T47D (cell line): ENCODE data around the gene GPC5.
"Not testable (repeated sequence)": the region's sequence is repeated elsewhere in the genome, so short reads cannot be mapped to it uniquely, and the experiment has no call there.

Source experiments
- DNase-seq, 2 experiments: peaks; one replicate each; pipeline versions ENCODE4 v3.0.0 to v3.0.0-alpha.2; 2011 to 2012; ENCODE audit warnings: low read depth in 1 of 2, low spot score in 1 of 2
- JUND ChIP-seq: IDR thresholded peaks from 2 replicates; pipeline ENCODE4 v1.6.1; 2012; ENCODE audit warnings: low read depth
- in situ Hi-C: cut with HindIII; loops from 2 replicates; pipeline ENCODE4 v1.10.0; 2016; ENCODE audit warnings: low sequenced_read_pairs, low pct_unique_long_range_greater_than_20kb

Gene GPC5

GRCh38 chr13:92719868-92720267, 1321.4 kb downstream of the GPC5 start:
- no peak for TF ChIP-seq JUND
- in situ Hi-C loops: no loop called here
- DNase-seq: no peak

DNA sequence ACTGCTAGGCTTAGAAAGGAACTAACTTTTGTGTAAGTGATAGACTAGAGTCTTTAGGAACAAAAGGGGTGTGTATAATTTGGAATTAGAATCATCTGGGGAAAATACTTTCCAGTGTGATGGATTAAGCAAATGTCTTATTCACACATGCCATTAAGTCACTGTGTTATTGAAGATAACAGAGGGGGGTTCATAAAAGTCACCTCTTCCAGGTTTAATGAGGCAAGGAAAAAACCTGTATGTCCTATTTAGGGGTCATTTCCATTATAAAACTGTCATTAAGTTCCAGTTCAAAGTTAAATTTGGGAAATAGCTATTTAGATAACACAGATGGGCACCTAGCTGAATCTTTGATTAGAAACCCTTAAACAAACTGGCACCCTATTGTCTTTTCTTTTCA, 1323.2 kb downstream of the GPC5 start:
- DNase-seq: no peak
- TF ChIP-seq JUND: no peak
- in situ Hi-C loops: no loop called here

- DNase-seq: no peak
- no peak for TF ChIP-seq JUND
- in situ Hi-C loops: no loop called here
Observed at GRCh38 chr13:92727118-92727517, 1328.7 kb downstream of the GPC5 start.

GRCh38 chr13:92734068-92734467, 1335.6 kb downstream of the GPC5 start:
- in situ Hi-C loops: no loop called here
- TF ChIP-seq JUND: no peak
- no peak for DNase-seq

GRCh38 chr13:92734545-92734944, 1336.1 kb downstream of the GPC5 start:
- in situ Hi-C loops: no loop called here
- no peak for TF ChIP-seq JUND
- no peak for DNase-seq

GRCh38 chr13:92735909-92736308, 1337.5 kb downstream of the GPC5 start:
- in situ Hi-C loops: no loop called here

GRCh38 chr13:92739306-92739818, 1340.9 kb downstream of the GPC5 start:
- in situ Hi-C loops: no loop called here
- peak in 1 of 2 experiments; percentile 7 for DNase-seq
- no peak for TF ChIP-seq JUND

More at GRCh38 chr13:92735909-92736308, 1337.5 kb downstream of the GPC5 start:
- no peak for DNase-seq
- no peak for TF ChIP-seq JUND

DNA sequence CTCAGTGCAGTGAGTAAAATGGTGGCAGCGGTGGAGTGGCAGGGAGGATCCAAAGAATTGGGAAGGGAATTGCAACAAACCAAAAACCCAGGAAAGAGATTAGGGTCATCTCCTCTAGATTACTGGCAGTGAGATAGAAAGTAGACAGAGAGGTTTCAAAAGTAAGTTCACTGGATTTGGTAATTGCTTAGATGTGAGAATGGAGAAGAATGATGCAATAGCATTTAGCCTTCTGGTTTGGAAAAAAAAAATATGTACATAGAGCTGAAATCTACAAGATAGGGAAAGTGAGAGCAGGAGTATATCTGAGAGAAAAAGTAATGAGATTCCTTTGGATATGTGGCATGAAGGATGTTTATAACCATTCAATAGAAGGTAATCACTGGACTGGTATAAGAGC, 1345.6 kb downstream of the GPC5 start:
- DNase-seq: no peak
- in situ Hi-C loops: no loop called here

GRCh38 chr13:92745258-92745657, 1346.8 kb downstream of the GPC5 start:
- no peak for TF ChIP-seq JUND
- in situ Hi-C loops: no loop called here
- no peak for DNase-seq

More for the DNA sequence above, 1345.6 kb downstream of the GPC5 start:
- TF ChIP-seq JUND: no peak

DNA sequence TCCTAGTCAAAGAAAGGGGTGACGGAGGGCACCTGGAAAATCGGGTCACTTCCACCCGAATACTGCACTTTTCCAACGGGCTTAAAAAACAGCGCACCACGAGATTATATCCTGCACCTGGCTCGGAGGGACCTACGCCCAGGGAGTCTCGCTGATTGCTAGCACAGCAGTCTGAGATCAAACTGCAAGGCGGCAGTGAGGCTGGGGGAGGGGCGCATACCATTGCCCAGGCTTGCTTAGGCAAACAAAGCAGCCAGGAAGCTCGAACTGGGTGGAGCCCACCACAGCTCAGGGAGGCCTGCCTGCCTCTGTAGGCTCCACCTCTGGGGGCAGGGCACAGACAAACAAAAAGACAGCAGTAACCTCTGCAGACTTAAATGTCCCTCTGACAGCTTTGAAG, 1354.3 kb downstream of the GPC5 start:
- in situ Hi-C loops: not testable (repeated sequence)
- DNase-seq: peak in 1 of 2 experiments; percentile 57

DNA sequence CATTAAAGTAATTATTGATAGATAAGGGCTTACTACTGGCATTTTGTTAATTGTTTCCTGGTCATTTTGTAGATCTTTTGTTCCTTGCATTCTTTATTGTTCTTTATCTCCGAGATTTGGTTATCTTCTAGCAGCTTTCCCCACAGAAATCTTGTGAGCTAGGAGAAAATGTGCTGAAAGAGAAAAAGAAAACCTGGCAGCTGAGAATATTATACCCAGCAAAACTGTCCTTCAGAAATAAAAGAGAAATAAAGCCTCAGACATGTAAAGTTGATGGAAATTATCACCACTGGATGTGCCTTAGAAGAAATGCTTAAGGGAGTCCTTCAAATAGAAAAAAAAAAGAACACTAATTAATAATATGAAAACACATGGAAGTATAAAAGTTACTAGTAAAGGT, 1363.3 kb downstream of the GPC5 start:
- TF ChIP-seq JUND: no peak
- no peak for DNase-seq
- in situ Hi-C loops: no loop called here

DNA sequence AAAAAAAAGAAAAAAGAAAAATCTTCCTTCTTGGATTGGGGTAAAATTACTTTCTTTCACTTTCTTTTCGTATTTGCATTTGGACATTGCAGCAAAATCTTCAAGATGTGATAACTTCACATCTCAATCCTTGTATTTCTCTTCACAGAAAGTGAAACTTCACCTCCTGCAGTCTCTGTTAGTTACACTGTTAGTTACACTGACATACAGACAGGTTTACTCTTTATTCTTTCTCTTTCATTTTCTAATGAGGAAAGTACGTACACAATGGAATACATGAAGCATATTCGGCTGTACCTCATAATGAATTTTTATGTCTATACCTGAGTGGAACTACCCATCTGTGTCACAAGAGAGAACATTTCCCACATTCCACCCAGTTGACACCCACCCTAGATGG, 1369.0 kb downstream of the GPC5 start:
- no peak for TF ChIP-seq JUND

DNA sequence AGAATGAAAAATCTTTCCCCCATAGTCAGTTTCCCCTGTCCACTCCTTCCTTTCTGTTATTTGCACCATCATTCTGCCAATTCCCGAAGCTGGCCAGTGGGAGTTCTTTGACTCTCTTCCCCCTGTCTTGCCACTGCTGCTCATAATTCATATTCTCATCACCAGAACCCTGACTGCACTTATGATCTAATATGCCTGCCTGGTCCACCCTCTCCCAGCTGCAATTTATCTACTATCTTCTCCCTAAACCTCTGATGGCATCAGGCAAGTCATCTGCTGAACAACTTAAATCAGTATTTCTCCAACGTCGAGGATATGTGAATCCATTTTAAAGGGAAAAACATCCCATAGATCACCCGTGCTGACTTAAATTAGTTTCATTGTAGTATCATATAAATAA, 1370.2 kb downstream of the GPC5 start:
- in situ Hi-C loops: no loop called here
- no peak for TF ChIP-seq JUND
- DNase-seq: no peak

More for the DNA sequence above, 1369.0 kb downstream of the GPC5 start:
- in situ Hi-C loops: no loop called here
- DNase-seq: peak in 1 of 2 experiments; percentile 20

DNA sequence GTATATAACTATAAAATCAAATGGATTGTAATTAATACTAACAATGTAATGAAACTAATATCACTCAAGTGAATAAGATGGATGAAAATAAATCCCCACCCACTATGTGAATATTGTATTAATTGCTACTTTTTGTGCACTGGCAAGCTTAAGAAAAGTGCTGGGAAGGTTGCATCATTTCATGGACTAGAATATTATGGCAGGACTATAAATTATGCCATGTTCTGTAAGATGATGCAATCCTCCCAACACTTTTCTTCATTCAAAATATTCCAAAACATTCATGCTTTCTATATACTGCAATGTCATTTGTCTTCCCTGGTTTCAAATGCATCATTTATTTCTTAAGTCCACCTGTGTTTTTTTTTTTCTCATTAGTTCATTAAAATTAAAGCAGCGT, 1370.6 kb downstream of the GPC5 start:
- in situ Hi-C loops: no loop called here
- TF ChIP-seq JUND: no peak
- DNase-seq: no peak

- no peak for DNase-seq
- in situ Hi-C loops: no loop called here
- TF ChIP-seq JUND: no peak
Observed at GRCh38 chr13:92775658-92776057, 1377.2 kb downstream of the GPC5 start.
